AG09309 (cell line): ENCODE data around the gene HORMAD2.
"Not testable (repeated sequence)": the region's sequence is repeated elsewhere in the genome, so short reads cannot be mapped to it uniquely, and the experiment has no call there.

ENCODE experiments used
- DNase-seq: peaks from one replicate; pipeline ENCODE4 v3.0.0-alpha.2; 2010; ENCODE audit warnings: low read depth
- H3K4me3 ChIP-seq: 2 replicates; pipeline ENCODE4 v1.5.1; 2011; ENCODE audit warnings: mild to moderate bottlenecking, low read depth, low read length, moderate library complexity; ENCODE audit not compliant: control insufficient read depth
- TF ChIP-seq, protein P1 (sequence below): IDR thresholded peaks from 2 replicates; pipeline ENCODE4 v1.5.1; 2011; ENCODE audit warnings: mild to moderate bottlenecking, low read depth, low read length, inconsistent platforms; ENCODE audit not compliant: insufficient read depth, control insufficient read depth; ENCODE audit errors: missing control alignments

The HORMAD2 gene

DNA sequence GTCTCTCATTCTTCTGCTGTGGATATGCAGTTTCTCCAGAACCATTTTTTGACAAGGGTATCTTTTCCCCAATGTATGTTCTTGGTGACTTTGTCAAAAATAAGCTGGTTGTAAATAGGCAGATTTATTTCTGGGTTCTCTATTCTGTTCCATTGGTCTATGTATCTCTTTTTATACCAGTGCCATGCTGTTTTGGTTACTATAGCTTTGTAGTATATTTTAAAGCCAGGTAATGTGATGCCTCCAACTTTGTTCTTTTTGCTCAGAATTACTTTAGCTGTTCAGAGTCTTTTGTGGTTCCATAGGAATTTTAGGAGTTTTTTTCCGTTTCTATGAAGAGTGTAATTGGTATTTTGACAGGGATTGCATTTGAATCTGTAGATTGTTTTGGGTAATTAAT is 12.4 kb downstream of the HORMAD2 start:
- TF ChIP-seq, protein P1, sequence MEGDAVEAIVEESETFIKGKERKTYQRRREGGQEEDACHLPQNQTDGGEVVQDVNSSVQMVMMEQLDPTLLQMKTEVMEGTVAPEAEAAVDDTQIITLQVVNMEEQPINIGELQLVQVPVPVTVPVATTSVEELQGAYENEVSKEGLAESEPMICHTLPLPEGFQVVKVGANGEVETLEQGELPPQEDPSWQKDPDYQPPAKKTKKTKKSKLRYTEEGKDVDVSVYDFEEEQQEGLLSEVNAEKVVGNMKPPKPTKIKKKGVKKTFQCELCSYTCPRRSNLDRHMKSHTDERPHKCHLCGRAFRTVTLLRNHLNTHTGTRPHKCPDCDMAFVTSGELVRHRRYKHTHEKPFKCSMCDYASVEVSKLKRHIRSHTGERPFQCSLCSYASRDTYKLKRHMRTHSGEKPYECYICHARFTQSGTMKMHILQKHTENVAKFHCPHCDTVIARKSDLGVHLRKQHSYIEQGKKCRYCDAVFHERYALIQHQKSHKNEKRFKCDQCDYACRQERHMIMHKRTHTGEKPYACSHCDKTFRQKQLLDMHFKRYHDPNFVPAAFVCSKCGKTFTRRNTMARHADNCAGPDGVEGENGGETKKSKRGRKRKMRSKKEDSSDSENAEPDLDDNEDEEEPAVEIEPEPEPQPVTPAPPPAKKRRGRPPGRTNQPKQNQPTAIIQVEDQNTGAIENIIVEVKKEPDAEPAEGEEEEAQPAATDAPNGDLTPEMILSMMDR: no peak
- no peak for DNase-seq
- no peak overlapping the region for H3K4me3 ChIP-seq

DNA sequence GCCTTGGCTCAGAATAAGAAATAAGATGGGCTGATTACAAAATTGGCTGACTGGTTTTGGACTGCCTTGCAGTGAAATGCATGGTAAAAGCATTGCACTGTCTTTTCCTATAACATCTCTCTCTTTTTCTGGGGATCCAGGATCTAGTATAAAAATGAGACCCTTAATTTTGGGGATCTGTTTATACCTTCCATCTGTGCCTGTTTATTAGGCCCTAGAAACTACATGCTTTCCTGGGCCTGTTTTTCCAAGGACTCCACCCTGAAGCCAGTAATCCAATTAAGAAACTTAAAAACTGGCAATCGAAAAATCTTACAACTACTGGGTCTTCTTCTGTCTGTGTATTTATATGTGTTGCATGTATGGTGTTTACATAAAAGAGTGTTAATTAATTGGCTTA is 14.5 kb downstream of the HORMAD2 start:
- TF ChIP-seq, protein P1: no peak
- no peak for DNase-seq
- H3K4me3 ChIP-seq: no peak overlapping the region

DNA sequence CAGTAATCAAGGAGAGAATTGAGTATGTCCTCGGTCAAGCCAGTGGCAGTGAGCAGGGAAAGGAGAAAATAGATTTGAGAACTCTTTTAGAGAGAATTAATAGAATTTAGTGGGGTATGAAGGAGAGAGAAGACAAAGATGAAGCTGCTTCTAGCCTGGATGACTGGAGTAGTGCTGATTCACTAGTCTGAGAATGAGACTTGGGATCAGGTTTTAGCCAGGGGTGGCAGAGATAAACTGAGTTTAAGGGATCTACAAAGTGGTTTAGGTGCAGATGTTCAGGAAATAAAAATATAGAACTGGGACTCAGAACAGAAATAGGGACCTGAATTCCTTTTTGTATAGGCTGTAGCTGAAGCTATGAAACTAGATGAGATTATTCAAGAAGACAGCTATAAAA is 17.6 kb downstream of the HORMAD2 start:
- TF ChIP-seq, protein P1: no peak
- H3K4me3 ChIP-seq: no peak overlapping the region
- no peak for DNase-seq

DNA sequence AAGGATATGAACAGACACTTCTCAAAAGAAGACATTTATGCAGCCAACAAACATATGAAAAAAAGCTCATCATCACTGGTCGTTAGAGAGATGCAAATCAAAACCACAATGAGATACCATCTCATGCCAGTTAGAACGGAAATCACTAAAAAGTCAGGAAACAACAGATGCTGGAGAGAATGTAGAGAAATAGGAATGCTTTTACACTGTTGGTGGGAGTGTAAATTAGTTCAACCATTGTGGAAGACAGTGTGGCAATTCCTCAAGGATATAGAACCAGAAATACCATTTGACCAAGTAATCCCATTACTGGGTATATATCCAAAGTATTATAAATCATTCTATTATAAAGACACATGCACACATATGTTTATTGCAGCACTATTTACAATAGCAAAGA is 20.5 kb downstream of the HORMAD2 start:
- not testable (repeated sequence) for DNase-seq, H3K4me3 ChIP-seq

DNA sequence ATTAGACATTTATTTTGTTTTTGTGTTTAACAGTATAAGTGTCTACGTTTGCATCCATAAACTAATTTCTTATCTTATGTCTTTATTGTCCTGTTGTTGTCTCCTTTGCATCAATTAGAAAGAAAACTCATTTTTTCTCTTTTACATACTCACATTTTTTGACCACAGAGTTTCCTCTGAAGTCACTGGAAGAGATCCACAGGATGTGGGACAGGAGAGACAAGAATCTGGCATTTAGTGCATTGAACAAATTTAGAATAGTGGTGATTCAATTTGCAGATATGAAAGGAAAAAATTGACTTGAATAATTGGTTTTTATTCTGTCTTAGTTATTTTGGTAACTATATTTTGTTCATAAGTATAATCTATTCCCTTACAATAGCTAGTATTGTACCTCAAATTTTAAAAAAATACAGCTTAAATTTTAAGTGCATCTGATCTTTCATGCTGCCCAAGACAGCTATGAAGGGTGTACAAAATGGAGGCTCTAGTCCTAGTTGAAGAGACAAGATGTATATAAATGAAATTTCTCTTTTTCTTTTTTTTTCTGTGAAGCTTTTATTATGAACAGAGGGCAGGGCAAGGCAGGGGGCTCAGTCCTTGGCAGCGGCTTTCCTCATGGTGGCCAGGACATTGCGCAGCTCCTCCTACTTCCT is 24.4 kb downstream of the HORMAD2 start:
- TF ChIP-seq, protein P1: no peak
- no peak overlapping the region for H3K4me3 ChIP-seq
- no peak for DNase-seq

DNA sequence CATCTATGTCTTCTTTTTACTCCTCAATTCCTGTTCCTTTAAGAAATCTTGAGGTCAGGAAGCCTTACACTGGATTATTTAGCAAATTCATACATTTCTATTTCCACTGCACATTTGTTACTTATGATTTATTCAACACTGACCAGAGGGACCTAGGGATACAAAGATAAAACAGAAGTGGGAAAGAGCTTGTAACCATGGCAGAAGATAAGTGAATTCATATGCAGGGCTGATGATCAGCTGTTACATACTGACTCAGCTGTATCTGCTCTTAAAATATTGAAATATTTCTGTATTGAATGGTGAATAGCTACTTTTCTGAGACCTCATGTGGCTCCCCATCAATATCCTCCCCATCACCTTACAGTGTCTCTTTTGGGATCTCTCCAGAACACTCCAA is 25.2 kb downstream of the HORMAD2 start:
- no peak overlapping the region for H3K4me3 ChIP-seq
- TF ChIP-seq, protein P1: no peak
- no peak for DNase-seq

DNA sequence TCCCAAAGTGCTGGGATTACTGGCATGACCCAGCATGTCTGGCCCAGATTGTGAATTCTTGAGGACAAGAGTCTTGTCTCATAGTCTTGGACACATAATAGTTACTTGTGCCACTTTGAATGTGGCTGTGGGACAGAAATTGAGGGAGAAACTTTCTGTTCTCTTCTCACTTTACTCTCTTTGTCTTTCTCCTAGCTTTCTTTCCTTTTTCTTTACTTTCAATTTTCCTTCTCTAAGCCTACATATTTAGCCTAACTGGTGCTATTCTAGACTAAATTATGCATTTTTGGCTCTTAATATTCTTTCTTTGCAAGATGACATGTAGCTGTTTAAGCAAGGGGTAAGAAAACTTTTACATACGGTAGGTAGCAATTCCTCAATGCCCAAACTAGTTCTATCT is 33.2 kb downstream of the HORMAD2 start:
- no peak overlapping the region for H3K4me3 ChIP-seq
- TF ChIP-seq, protein P1: no peak
- no peak for DNase-seq
